ENCODE measurements around the gene NUP37.
A peak's percentile ranks its signal among the peaks of the same experiment; 100 is the strongest.
"Not testable (repeated sequence)": the region's sequence is repeated elsewhere in the genome, so short reads cannot be mapped to it uniquely, and the experiment has no call there.

Gene NUP37

GRCh38 chr12:102119674-102120563, at the start of gene NUP37, which contains the start of gene PARPBP:
NUP37 (minus strand) TSS chr12:102120114; CDS start chr12:102118518, 1,596 bp downstream.
PARPBP (plus strand) TSS chr12:102120183; CDS start chr12:102123889, 3,706 bp downstream.
- peak; percentile 91 for DNase-seq

DNA sequence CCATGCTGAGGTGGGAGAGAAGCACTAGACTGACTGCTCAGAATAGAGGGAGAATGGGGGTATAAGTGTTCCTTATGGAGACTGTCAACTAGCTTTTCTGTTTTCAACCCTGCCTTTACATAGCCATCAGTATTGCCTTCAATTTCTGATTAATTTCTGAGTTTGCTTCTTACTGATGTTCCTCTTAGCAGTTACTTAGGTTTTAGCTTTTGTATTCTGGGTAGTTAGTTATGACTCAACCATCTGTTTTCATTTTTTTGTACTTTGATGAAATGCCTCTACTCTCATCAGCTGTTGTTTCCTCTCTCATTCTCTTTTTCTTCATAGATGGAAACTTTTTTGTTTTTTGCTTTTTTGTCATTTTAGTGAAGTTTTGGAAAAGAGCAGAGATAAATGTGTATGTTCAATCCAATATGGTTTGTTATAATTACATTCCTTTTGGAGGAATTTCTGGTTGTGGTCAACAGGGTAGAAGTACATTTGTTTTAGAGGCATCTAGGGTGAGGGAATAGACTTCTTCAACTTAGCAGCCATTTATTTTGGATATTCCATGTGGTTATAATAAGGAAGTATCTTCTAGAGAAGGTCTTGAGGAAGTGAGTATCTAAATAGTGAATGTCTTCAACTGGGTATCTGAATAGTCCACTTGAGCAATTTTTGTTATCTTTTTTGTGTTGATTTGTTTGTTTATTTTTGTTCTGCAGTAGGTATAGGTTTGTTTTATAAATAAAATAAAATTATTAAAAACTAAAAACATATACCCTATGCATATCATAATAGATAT, 48.1 kb upstream of the NUP37 start:
- DNase-seq, result no peak

- DNase-seq, result no peak
Measured at GRCh38 chr12:102163383-102163782, 43.5 kb upstream of the NUP37 start.

- not testable (repeated sequence) for DNase-seq
Measured at GRCh38 chr12:102155206-102155605, 35.3 kb upstream of the NUP37 start.

GRCh38 chr12:102147062-102147587, 27.2 kb upstream of the NUP37 start:
- not testable (repeated sequence) for DNase-seq

- no peak for DNase-seq
Measured at GRCh38 chr12:102144221-102144620, 24.3 kb upstream of the NUP37 start.

GRCh38 chr12:102142866-102143373, 23.0 kb upstream of the NUP37 start:
- DNase-seq, result not testable (repeated sequence)

DNA sequence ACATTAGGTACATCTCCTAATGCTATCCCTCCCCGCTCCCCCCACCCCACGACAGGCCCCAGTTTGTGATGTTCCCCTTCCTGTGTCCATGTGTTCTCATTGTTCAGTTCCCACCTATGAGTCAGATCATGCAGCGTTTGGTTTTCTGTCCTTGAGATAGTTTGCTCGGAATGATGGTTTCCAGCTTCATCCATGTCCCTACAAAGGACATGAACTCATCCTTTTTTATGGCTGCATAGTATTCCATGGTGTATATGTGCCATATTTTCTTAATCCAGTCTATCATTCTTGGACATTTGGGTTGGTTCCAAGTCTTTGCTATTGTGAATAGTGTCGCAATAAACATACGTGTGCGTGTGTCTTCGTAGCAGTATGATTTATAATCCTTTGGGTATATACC, 17.7 kb upstream of the NUP37 start:
- not testable (repeated sequence) for DNase-seq

DNA sequence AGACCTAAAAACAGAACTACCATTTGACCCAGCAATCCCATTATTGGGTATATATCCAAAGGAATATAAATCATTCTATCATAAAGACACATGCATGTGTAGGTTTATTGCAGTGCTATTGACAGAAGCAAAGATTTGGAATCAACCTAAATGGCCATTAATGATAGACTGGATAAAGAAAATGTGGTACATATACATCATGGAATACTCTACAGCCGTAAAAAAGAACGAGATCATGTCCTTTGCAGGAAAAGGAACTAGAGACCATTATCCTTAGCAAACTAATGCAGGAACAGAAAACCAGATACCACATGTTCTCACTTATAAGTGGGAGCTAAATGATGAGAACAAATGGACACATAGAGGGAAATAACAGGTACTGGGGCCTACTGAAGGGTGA, 11.5 kb upstream of the NUP37 start:
- DNase-seq, result not testable (repeated sequence)

- DNase-seq, result not testable (repeated sequence)
Measured at GRCh38 chr12:102130720-102131119, 10.8 kb upstream of the NUP37 start.

DNA sequence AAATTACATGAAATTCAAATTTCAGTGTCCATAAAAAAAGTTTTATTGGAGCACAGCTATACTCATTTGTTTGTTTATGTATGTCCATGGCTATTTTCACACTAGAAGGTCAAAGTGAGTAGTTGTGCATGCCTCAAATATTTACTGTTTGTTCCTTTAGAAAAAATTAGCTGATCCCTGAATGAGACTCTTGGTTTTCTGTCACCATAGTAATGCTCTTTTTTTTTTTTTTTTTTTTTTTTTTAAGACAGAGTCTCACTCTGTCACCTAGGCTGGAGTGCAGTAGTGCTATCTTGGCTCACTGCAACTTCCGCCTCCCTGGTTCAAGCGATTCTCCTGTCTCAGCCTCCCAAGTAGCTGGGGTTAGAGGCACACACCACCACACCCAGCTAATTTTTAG, 1.4 kb upstream of the NUP37 start:
- DNase-seq, result not testable (repeated sequence)

GRCh38 chr12:102120886-102121285, 972 bp upstream of the NUP37 start:
- no peak for DNase-seq

DNA sequence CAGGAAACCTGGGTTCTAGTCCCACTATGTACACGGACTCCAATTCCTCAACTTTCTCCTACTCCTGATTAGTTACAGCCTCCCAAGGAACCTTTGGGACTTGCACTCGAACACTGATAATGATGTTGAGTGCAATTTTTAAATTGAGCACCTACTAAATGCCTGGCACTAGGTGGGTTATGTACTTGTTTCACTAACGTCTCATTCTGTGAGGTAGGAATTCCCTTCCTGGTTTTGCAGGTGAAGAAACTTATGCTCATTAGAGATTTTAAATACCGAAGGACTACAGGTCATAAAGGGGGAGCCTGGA, 605 bp upstream of the NUP37 start:
- no peak for DNase-seq

GRCh38 chr12:102118874-102119273, 1.0 kb downstream of the NUP37 start:
- DNase-seq, result no peak

GRCh38 chr12:102116392-102116791, 3.5 kb downstream of the NUP37 start:
- DNase-seq, result no peak

- DNase-seq, result no peak
Measured at GRCh38 chr12:102114212-102114611, 5.7 kb downstream of the NUP37 start.

DNA sequence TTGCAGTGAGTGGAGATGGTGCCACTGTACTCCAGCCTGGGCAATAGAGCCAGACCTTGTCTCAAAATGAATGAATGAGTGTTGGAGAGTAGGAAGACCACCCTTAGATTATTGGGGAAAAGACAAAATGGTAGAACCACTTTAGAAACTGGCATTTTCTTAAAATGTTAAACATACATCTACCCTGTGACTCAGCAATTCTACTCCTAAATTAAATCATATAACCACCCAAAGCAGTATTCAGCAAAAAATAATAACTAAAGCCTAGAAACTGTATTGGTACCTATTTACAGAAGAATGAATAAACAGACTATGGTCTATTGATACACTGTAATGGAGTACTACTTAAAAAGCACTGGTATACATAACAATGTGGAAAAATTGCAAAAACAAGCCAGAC, 9.1 kb downstream of the NUP37 start:
- DNase-seq, result no peak

- DNase-seq, result no peak
Measured at GRCh38 chr12:102107970-102108369, 11.9 kb downstream of the NUP37 start.

- no peak for DNase-seq
Measured at GRCh38 chr12:102106905-102107304, 13.0 kb downstream of the NUP37 start.

GRCh38 chr12:102096855-102097254, 23.1 kb downstream of the NUP37 start:
- no peak for DNase-seq

GRCh38 chr12:102095677-102096263, 24.1 kb downstream of the NUP37 start:
- DNase-seq, result no peak

- no peak for DNase-seq
Measured at GRCh38 chr12:102093319-102093718, 26.6 kb downstream of the NUP37 start.

DNA sequence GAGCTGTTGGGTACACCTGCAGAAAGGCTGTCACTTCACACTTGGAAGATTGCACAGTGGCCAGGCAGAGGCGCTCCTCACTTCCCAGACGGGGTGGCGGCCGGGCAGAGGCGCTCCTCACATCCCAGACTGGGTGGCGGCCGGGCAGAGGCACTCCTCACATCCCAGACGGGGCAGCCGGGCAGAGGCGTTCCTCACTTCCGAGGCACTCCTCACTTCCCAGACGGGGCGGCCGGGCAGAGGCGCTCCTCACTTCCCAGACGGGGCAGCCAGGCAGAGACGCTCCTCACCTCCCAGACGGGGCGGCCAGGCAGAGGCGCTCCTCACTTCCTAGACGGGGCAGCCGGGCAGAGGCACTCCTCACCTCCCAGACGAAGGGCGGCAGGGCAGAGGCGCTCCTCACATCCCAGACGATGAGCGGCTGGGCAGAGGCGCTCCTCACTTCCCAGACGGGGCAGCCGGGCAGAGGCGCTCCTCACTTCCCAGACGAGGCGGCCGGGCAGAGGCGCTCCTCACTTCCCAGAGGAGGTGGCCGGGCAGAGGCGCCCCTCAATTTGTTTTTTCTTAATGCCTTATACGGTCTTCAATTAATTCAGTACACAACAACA, 30.6 kb downstream of the NUP37 start:
- DNase-seq, result not testable (repeated sequence)
